ENCODE measurements around the gene BCAP31. TPM values are rescaled to one million over a fixed set of nuclear protein-coding genes. Genes with fewer than 3 reads are reported as not detected.
A peak's percentile ranks its signal among the peaks of the same experiment; 100 is the strongest.

BCAP31 gene
- total and polyA plus RNA-seq, 10 donors, result 77.3 to 173 (median 134) TPM

- Histone ChIP-seq H3K9me3 (no peaks in the 10 kb centered on the region), H3K4me1 (peaks cover 0 to 13% (median 4%) of the 10 kb centered on the region in 6 donors), H3K4me3 (no peak overlapping the region), H3K27ac (no peak overlapping the region), H3K27me3 (replicated peaks in 1 of 7) (peaks cover 0 to 6% (median 0%) of the 10 kb centered on the region in 7 donors), H3K36me3 (no peaks in the 10 kb centered on the region)
- no peak for TF ChIP-seq POLR2A (IDR thresholded peaks at IDR 0.05)
- TF ChIP-seq POLR2AphosphoS5 (IDR thresholded peaks at IDR 0.05), result no peak
- TF ChIP-seq CTCF (IDR thresholded peaks at IDR 0.05 in 8 of 11, conservative IDR thresholded peaks at IDR 0.05 in 3 of 11), result no peak
- DNase-seq, result peak; percentile 75
- 76 to 96% (median 85%) methylated on average over 5 to 37 of the region's 37 CpGs for WGBS, 5 donors
- intact Hi-C loops (cut with DNase I; ENCODE audit: low total_unique reads), result no loop called here
Measured at GRCh38 chrX:153771415-153772315, 47.5 kb upstream of the BCAP31 start.

GRCh38 chrX:153770601-153771414, 46.6 kb upstream of the BCAP31 start:
- H3K36me3 ChIP-seq, result no peaks in the 10 kb centered on the region
- no peaks in the 10 kb centered on the region for H3K9me3 ChIP-seq
- WGBS, 5 donors, result 69 to 95% (median 87%) methylated on average over 3 to 18 of the region's 18 CpGs
- no peak overlapping the region for H3K4me3 ChIP-seq
- H3K27me3 ChIP-seq (replicated peaks in 1 of 7), result peaks cover 0 to 6% (median 0%) of the 10 kb centered on the region in 7 donors
- intact Hi-C loops (cut with DNase I; ENCODE audit: low total_unique reads), result no loop called here
- TF ChIP-seq CTCF (IDR thresholded peaks at IDR 0.05 in 8 of 11, conservative IDR thresholded peaks at IDR 0.05 in 3 of 11), result no peak
- no peak for TF ChIP-seq POLR2A (IDR thresholded peaks at IDR 0.05)
- no peak for TF ChIP-seq POLR2AphosphoS5 (IDR thresholded peaks at IDR 0.05)
- no peak overlapping the region for H3K27ac ChIP-seq
- peaks cover 0 to 20% (median 7%) of the 10 kb centered on the region in 6 donors for H3K4me1 ChIP-seq
- no peak for DNase-seq

- intact Hi-C loops (cut with DNase I; ENCODE audit: low total_unique reads), result no loop called here
- peak; percentile 72 for DNase-seq
- no peaks in the 10 kb centered on the region for H3K36me3 ChIP-seq
Measured at GRCh38 chrX:153769865-153770600, 45.8 kb upstream of the BCAP31 start.

More at GRCh38 chrX:153769865-153770600, 45.8 kb upstream of the BCAP31 start:
- Histone ChIP-seq H3K4me1 (peaks cover 0 to 26% (median 11%) of the 10 kb centered on the region in 6 donors), H3K27me3 (replicated peaks in 1 of 7) (peaks cover 0 to 6% (median 0%) of the 10 kb centered on the region in 7 donors), H3K27ac (no peak overlapping the region), H3K4me3 (no peak overlapping the region), H3K9me3 (no peaks in the 10 kb centered on the region)
- no peak for TF ChIP-seq POLR2AphosphoS5 (IDR thresholded peaks at IDR 0.05)
- TF ChIP-seq CTCF (IDR thresholded peaks at IDR 0.05 in 8 of 11, conservative IDR thresholded peaks at IDR 0.05 in 3 of 11), result no peak
- no peak for TF ChIP-seq POLR2A (IDR thresholded peaks at IDR 0.05)
- WGBS, 5 donors, result 82 to 98% (median 86%) methylated on average over 5 to 25 of the region's 25 CpGs
